ENCODE measurements around the gene MRPL2.

MRPL2 gene

DNA sequence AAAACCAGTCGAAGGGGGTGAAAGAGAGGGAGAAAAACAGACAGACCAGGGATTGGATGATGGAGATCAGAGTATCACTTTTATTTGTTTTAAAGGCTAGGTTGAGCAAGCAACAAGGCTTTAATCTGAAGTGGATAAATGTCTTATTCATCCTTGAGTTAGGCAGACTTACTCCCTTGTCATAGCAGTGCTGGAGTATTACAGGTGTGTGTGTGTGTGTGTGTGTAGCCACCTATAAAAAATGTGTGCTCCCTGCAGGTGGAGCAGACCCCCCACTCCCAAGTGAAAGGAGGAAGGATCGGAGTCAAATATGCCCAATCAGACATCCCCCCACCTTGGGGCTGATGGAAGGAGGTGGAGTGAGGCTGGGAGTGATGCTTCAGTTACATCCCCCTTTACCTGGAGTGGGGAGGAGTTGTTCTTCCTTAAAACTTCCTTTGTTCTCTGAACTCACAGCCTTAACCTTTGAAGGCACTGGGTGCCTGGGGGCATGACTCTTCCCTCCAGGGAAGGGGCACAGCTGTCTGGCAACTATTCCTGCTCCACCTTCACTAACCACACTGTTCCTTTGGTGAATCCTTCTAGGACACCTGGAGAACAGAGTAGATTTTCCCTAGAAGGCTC, 44.1 kb upstream of the MRPL2 start:
- no peak overlapping the region for H2AFZ ChIP-seq (ENCODE audit: low read length)
- H4K8ac ChIP-seq (ENCODE audit: low read depth, low read length), result no peak overlapping the region
- no peak overlapping the region for H3K23ac ChIP-seq (ENCODE audit: low read depth, low read length, poor library complexity)
- H2BK12ac ChIP-seq (ENCODE audit: low read length), result no peak overlapping the region
- H3K9me3 ChIP-seq (replicated peaks in 1 of 2; ENCODE audit: control insufficient read depth in 2 of 2, insufficient read depth in 1 of 2, low read depth in 1 of 2, low read length in 2 of 2), result no peaks in the 10 kb centered on the region
- H4K91ac ChIP-seq (ENCODE audit: low read depth, low read length, poor library complexity), result no peak overlapping the region
- no peak overlapping the region for H2BK15ac ChIP-seq (ENCODE audit: low read length)
- H3K4ac ChIP-seq (ENCODE audit: low read length), result no peak overlapping the region
- no peaks in the 10 kb centered on the region for H3K36me3 ChIP-seq (replicated peaks in 1 of 2; ENCODE audit: control insufficient read depth in 2 of 2, insufficient read depth in 2 of 2, low read length in 2 of 2)
- H2BK5ac ChIP-seq (ENCODE audit: low read length), result no peak overlapping the region
- no peak overlapping the region for H2AK5ac ChIP-seq (ENCODE audit: low read depth, low read length)
- no peak overlapping the region for H3K4me3 ChIP-seq (ENCODE audit: low read length in 2 of 2)
- H3K14ac ChIP-seq (ENCODE audit: low read length), result no peak overlapping the region
- no peak overlapping the region for H2BK120ac ChIP-seq (ENCODE audit: low read depth, low read length)
- H3K4me1 ChIP-seq (ENCODE audit: control insufficient read depth in 2 of 2, insufficient read depth in 1 of 2, low read depth in 1 of 2, low read length in 2 of 2), result peaks cover 5 to 13% of the 10 kb centered on the region in 2 donors
- no peak overlapping the region for H3K27ac ChIP-seq (replicated peaks; ENCODE audit: low read length)
- H3K18ac ChIP-seq (ENCODE audit: low read length), result no peak overlapping the region
- H3K4me2 ChIP-seq (ENCODE audit: insufficient read depth, low read length, poor library complexity, severe bottlenecking), result no peak overlapping the region
- no CpG with 5 or more reads among the region's 2 CpGs for WGBS, 2 donors (ENCODE audit: extremely low coverage in 2 of 2, insufficient read length in 2 of 2, insufficient replicate concordance in 1 of 2)
- no peak overlapping the region for H3K9ac ChIP-seq (ENCODE audit: low read depth, low read length, poor library complexity)
- no peaks in the 10 kb centered on the region for H3K27me3 ChIP-seq (ENCODE audit: control insufficient read depth in 3 of 3, insufficient read depth in 3 of 3, low read depth in 1 of 3, low read length in 3 of 3)
- no peak for DNase-seq (ENCODE audit: low spot score)
- peaks cover 5% of the 10 kb centered on the region for H3K79me1 ChIP-seq (ENCODE audit: low read depth, low read length)

DNA sequence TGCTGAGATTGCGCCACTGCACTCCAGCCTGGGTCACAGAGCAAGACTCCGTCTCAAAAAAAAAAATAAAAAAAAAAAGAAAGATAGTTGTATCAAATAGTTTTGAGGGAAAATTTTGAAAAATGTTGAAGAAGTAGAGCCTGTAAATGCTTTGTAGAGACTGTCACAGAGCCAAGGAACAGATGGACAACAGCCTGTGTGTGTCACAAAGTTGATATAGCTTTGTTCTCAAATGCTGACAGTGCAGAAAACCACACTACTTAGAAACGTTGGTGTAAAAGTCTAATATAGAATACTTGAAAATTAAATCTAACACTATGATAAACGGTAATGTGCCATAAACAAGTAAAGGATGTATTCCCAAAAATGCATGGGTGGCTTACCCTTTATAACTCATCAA, 42.3 kb upstream of the MRPL2 start:
- Histone ChIP-seq H3K4me3 (ENCODE audit: low read length in 2 of 2) (no peak overlapping the region), H3K4ac (ENCODE audit: low read length) (no peak overlapping the region), H2BK120ac (ENCODE audit: low read depth, low read length) (no peak overlapping the region), H2BK5ac (ENCODE audit: low read length) (no peak overlapping the region), H3K9ac (ENCODE audit: low read depth, low read length, poor library complexity) (no peak overlapping the region), H2BK12ac (ENCODE audit: low read length) (no peak overlapping the region), H3K79me1 (ENCODE audit: low read depth, low read length) (peaks cover 5% of the 10 kb centered on the region), H3K36me3 (replicated peaks in 1 of 2; ENCODE audit: control insufficient read depth in 2 of 2, insufficient read depth in 2 of 2, low read length in 2 of 2) (no peaks in the 10 kb centered on the region), H3K14ac (ENCODE audit: low read length) (no peak overlapping the region), H2AK5ac (ENCODE audit: low read depth, low read length) (no peak overlapping the region), H2BK15ac (ENCODE audit: low read length) (no peak overlapping the region), H3K27me3 (ENCODE audit: control insufficient read depth in 3 of 3, insufficient read depth in 3 of 3, low read depth in 1 of 3, low read length in 3 of 3) (no peaks in the 10 kb centered on the region), H3K27ac (replicated peaks; ENCODE audit: low read length) (no peak overlapping the region), H3K23ac (ENCODE audit: low read depth, low read length, poor library complexity) (no peak overlapping the region), H4K8ac (ENCODE audit: low read depth, low read length) (no peak overlapping the region), H3K4me1 (ENCODE audit: control insufficient read depth in 2 of 2, insufficient read depth in 1 of 2, low read depth in 1 of 2, low read length in 2 of 2) (peaks cover 8 to 29% of the 10 kb centered on the region in 2 donors), H4K91ac (ENCODE audit: low read depth, low read length, poor library complexity) (no peak overlapping the region), H3K4me2 (ENCODE audit: insufficient read depth, low read length, poor library complexity, severe bottlenecking) (no peak overlapping the region), H2AFZ (ENCODE audit: low read length) (no peak overlapping the region), H3K18ac (ENCODE audit: low read length) (no peak overlapping the region), H3K9me3 (replicated peaks in 1 of 2; ENCODE audit: control insufficient read depth in 2 of 2, insufficient read depth in 1 of 2, low read depth in 1 of 2, low read length in 2 of 2) (no peaks in the 10 kb centered on the region)
- no CpG with 5 or more reads among the region's 4 CpGs for WGBS, 2 donors (ENCODE audit: extremely low coverage in 2 of 2, insufficient read length in 2 of 2, insufficient replicate concordance in 1 of 2)
- no peak for DNase-seq (ENCODE audit: low spot score)

- Histone ChIP-seq H2AK5ac (ENCODE audit: low read depth, low read length) (no peak overlapping the region), H2BK5ac (ENCODE audit: low read length) (no peak overlapping the region), H3K36me3 (replicated peaks in 1 of 2; ENCODE audit: control insufficient read depth in 2 of 2, insufficient read depth in 2 of 2, low read length in 2 of 2) (no peaks in the 10 kb centered on the region), H2BK120ac (ENCODE audit: low read depth, low read length) (no peak overlapping the region), H3K23ac (ENCODE audit: low read depth, low read length, poor library complexity) (no peak overlapping the region), H3K27ac (replicated peaks; ENCODE audit: low read length) (no peak overlapping the region), H3K4me3 (ENCODE audit: low read length in 2 of 2) (no peak overlapping the region), H3K4me1 (ENCODE audit: control insufficient read depth in 2 of 2, insufficient read depth in 1 of 2, low read depth in 1 of 2, low read length in 2 of 2) (peaks cover 15 to 35% of the 10 kb centered on the region in 2 donors), H4K8ac (ENCODE audit: low read depth, low read length) (no peak overlapping the region), H3K18ac (ENCODE audit: low read length) (no peak overlapping the region), H3K9me3 (replicated peaks in 1 of 2; ENCODE audit: control insufficient read depth in 2 of 2, insufficient read depth in 1 of 2, low read depth in 1 of 2, low read length in 2 of 2) (no peaks in the 10 kb centered on the region), H3K27me3 (ENCODE audit: control insufficient read depth in 3 of 3, insufficient read depth in 3 of 3, low read depth in 1 of 3, low read length in 3 of 3) (no peaks in the 10 kb centered on the region), H3K4me2 (ENCODE audit: insufficient read depth, low read length, poor library complexity, severe bottlenecking) (no peak overlapping the region), H2AFZ (ENCODE audit: low read length) (no peak overlapping the region), H3K14ac (ENCODE audit: low read length) (no peak overlapping the region), H3K4ac (ENCODE audit: low read length) (no peak overlapping the region), H3K9ac (ENCODE audit: low read depth, low read length, poor library complexity) (no peak overlapping the region), H2BK12ac (ENCODE audit: low read length) (no peak overlapping the region), H3K79me1 (ENCODE audit: low read depth, low read length) (peaks cover 3% of the 10 kb centered on the region), H2BK15ac (ENCODE audit: low read length) (no peak overlapping the region), H4K91ac (ENCODE audit: low read depth, low read length, poor library complexity) (no peak overlapping the region)
- no peak for DNase-seq (ENCODE audit: low spot score)
- WGBS, 2 donors (ENCODE audit: extremely low coverage in 2 of 2, insufficient read length in 2 of 2, insufficient replicate concordance in 1 of 2), result no CpG with 5 or more reads among the region's 4 CpGs
Measured at GRCh38 chr6:43097502-43097901, 38.3 kb upstream of the MRPL2 start.

GRCh38 chr6:43097098-43097489, 37.9 kb upstream of the MRPL2 start:
- Histone ChIP-seq H3K79me1 (ENCODE audit: low read depth, low read length) (peaks cover 3% of the 10 kb centered on the region), H3K9ac (ENCODE audit: low read depth, low read length, poor library complexity) (no peak overlapping the region), H3K4me3 (ENCODE audit: low read length in 2 of 2) (no peak overlapping the region), H3K4me1 (ENCODE audit: control insufficient read depth in 2 of 2, insufficient read depth in 1 of 2, low read depth in 1 of 2, low read length in 2 of 2) (peaks cover 15 to 36% of the 10 kb centered on the region in 2 donors), H3K4ac (ENCODE audit: low read length) (no peak overlapping the region), H2BK12ac (ENCODE audit: low read length) (no peak overlapping the region), H3K4me2 (ENCODE audit: insufficient read depth, low read length, poor library complexity, severe bottlenecking) (no peak overlapping the region), H3K27me3 (ENCODE audit: control insufficient read depth in 3 of 3, insufficient read depth in 3 of 3, low read depth in 1 of 3, low read length in 3 of 3) (no peaks in the 10 kb centered on the region), H3K14ac (ENCODE audit: low read length) (no peak overlapping the region), H3K9me3 (replicated peaks in 1 of 2; ENCODE audit: control insufficient read depth in 2 of 2, insufficient read depth in 1 of 2, low read depth in 1 of 2, low read length in 2 of 2) (no peaks in the 10 kb centered on the region), H3K18ac (ENCODE audit: low read length) (no peak overlapping the region), H2AK5ac (ENCODE audit: low read depth, low read length) (no peak overlapping the region), H2AFZ (ENCODE audit: low read length) (no peak overlapping the region), H3K27ac (replicated peaks; ENCODE audit: low read length) (no peak overlapping the region), H4K8ac (ENCODE audit: low read depth, low read length) (no peak overlapping the region), H3K36me3 (replicated peaks in 1 of 2; ENCODE audit: control insufficient read depth in 2 of 2, insufficient read depth in 2 of 2, low read length in 2 of 2) (no peaks in the 10 kb centered on the region), H2BK15ac (ENCODE audit: low read length) (no peak overlapping the region), H3K23ac (ENCODE audit: low read depth, low read length, poor library complexity) (no peak overlapping the region), H2BK5ac (ENCODE audit: low read length) (no peak overlapping the region), H4K91ac (ENCODE audit: low read depth, low read length, poor library complexity) (no peak overlapping the region), H2BK120ac (ENCODE audit: low read depth, low read length) (no peak overlapping the region)
- DNase-seq (ENCODE audit: low spot score), result no peak
- no CpG with 5 or more reads among the region's 5 CpGs for WGBS, 2 donors (ENCODE audit: extremely low coverage in 2 of 2, insufficient read length in 2 of 2, insufficient replicate concordance in 1 of 2)

Measured in neuronal stem cell (in vitro differentiated cells).